ENCODE measurements around the gene ZNF561. TPM values are rescaled to one million over a fixed set of nuclear protein-coding genes. Genes with fewer than 3 reads are reported as not detected.

The ZNF561 gene
- total and polyA plus RNA-seq, 9 of the 15 experiments (the other 6 are each of a cell fraction or from before 2014, with no cell fraction given) = 13.9 to 34.9 (median 23.6) TPM

GRCh38 chr19:9621156-9622037 is at the start of gene ZNF561 (continued):
- TF ChIP-seq SMAD2 (IDR thresholded peaks at IDR 0.05; ENCODE audit: low read depth, low read length) (no peak), BRCA1 (IDR thresholded peaks at IDR 0.05) (no peak), BRCA1 (CRISPR knock-in tag; IDR thresholded peaks at IDR 0.05) (no peak), GABPB2 (CRISPR knock-in tag; conservative IDR thresholded peaks at IDR 0.05) (no peak; the same call in 1 of the 2 replicates), RBFOX2 (IDR thresholded peaks at IDR 0.05; ENCODE audit: low read depth, low read length) (peak; percentile 93), NFIC (IDR thresholded peaks at IDR 0.05) (peak; percentile 66), HIVEP1 (CRISPR knock-in tag; IDR thresholded peaks at IDR 0.05) (no peak), POLR3G (IDR thresholded peaks at IDR 0.05; ENCODE audit: extremely low read depth, insufficient read length, insufficient replicate concordance) (no peak), NUFIP1 (IDR thresholded peaks at IDR 0.05; ENCODE audit: partially characterized antibody) (no peak), CC2D1A (IDR thresholded peaks at IDR 0.05) (peak; percentile 90), ZNF165 (CRISPR knock-in tag; IDR thresholded peaks at IDR 0.05; ENCODE audit: borderline replicate concordance) (no peak), CBX1 (IDR thresholded peaks at IDR 0.05; ENCODE audit: low read depth) (peak; percentile 38; the same call in 1 of the 2 replicates), IFI16 (CRISPR knock-in tag; IDR thresholded peaks at IDR 0.05) (no peak), NFE2L1 (tag; IDR thresholded peaks at IDR 0.05; ENCODE audit: borderline replicate concordance, low read depth) (no peak), ZNF398 (CRISPR knock-in tag; IDR thresholded peaks at IDR 0.05) (no peak), FOXK1 (CRISPR knock-in tag; IDR thresholded peaks at IDR 0.05; ENCODE audit: borderline replicate concordance) (0 out of 2 replicates have a peak, but pooled peaks have one; percentile 38), BRD4 (IDR thresholded peaks at IDR 0.05) (peak; percentile 91), MED1 (CRISPR knock-in tag; IDR thresholded peaks at IDR 0.05; ENCODE audit: borderline replicate concordance) (no peak), ZNF239 (CRISPR knock-in tag; IDR thresholded peaks at IDR 0.05) (no peak), SMARCE1 (IDR thresholded peaks at IDR 0.05) (0 out of 2 replicates have a peak, but pooled peaks have one; percentile 13), ZNF253 (CRISPR knock-in tag; conservative IDR thresholded peaks at IDR 0.05) (no peak), CGGBP1 (CRISPR knock-in tag; IDR thresholded peaks at IDR 0.05) (no peak), RB1 (IDR thresholded peaks at IDR 0.05; ENCODE audit: low read depth) (no peak), MCM7 (IDR thresholded peaks at IDR 0.05) (no peak), ZNF41 (CRISPR knock-in tag; conservative IDR thresholded peaks at IDR 0.05) (no peak), ELF1 (tag; IDR thresholded peaks at IDR 0.05) (0 out of 2 replicates have a peak, but pooled peaks have one; percentile 30), EP400 (IDR thresholded peaks at IDR 0.05) (peak; percentile 99), ELK3 (CRISPR knock-in tag; IDR thresholded peaks at IDR 0.05) (no peak), CEBPB (tag; IDR thresholded peaks at IDR 0.05) (no peak)

Data from K562 (cell line).